ENCODE results near the gene NDFIP2. TPM values are rescaled to one million over a fixed set of nuclear protein-coding genes. Genes with fewer than 3 reads are reported as not detected.

NDFIP2 gene
- total RNA-seq, 4 donors from 2014 or later = 19.4 to 31.3 (median 23.7) TPM

- Histone ChIP-seq H3K4me3 (replicated peaks in 1 of 3) (no peak overlapping the region), H3K4me1 (peaks cover 11 to 17% of the 10 kb centered on the region in 2 donors), H3K9me3 (no peaks in the 10 kb centered on the region), H3K27me3 (no peaks in the 10 kb centered on the region), H3K27ac (no peak overlapping the region), H3K36me3 (no peaks in the 10 kb centered on the region)
- intact Hi-C loops (cut with DNase I) = no loop called here
- no peak for DNase-seq
- 87 to 92% methylated on average over 4 of the region's 4 CpGs for WGBS, 2 donors
- TF ChIP-seq CTCF (IDR thresholded peaks at IDR 0.05) = no peak
- TF ChIP-seq POLR2A (IDR thresholded peaks at IDR 0.05) = no peak
These were observed 2.2 kb downstream of the NDFIP2 start for GRCh38 chr13:79483086-79483706.

- H3K27ac ChIP-seq = no peak overlapping the region
- H3K27me3 ChIP-seq = no peaks in the 10 kb centered on the region
- no peak for TF ChIP-seq CTCF (IDR thresholded peaks at IDR 0.05)
- TF ChIP-seq POLR2A (IDR thresholded peaks at IDR 0.05) = no peak
- H3K36me3 ChIP-seq = no peaks in the 10 kb centered on the region
- H3K4me3 ChIP-seq (replicated peaks in 1 of 3) = no peak overlapping the region
- peaks cover 11 to 17% of the 10 kb centered on the region in 2 donors for H3K4me1 ChIP-seq
- 69 to 85% methylated on average over 4 of the region's 4 CpGs for WGBS, 2 donors
- no peaks in the 10 kb centered on the region for H3K9me3 ChIP-seq
- no peak for DNase-seq
- intact Hi-C loops (cut with DNase I) = no loop called here
These were observed 4.3 kb downstream of the NDFIP2 start for GRCh38 chr13:79485014-79485811.

- TF ChIP-seq CTCF (IDR thresholded peaks at IDR 0.05) (no peak), POLR2A (IDR thresholded peaks at IDR 0.05) (no peak)
- peaks cover 17 to 27% of the 10 kb centered on the region in 2 donors for H3K4me1 ChIP-seq
- H3K27ac ChIP-seq = no peak overlapping the region
- 94% methylated on average over 6 of the region's 6 CpGs for WGBS, 2 donors
- no peak overlapping the region for H3K4me3 ChIP-seq (replicated peaks in 1 of 3)
- DNase-seq = no peak
- H3K9me3 ChIP-seq = no peaks in the 10 kb centered on the region
- intact Hi-C loops (cut with DNase I) = no loop called here
- H3K27me3 ChIP-seq = no peaks in the 10 kb centered on the region
- no peaks in the 10 kb centered on the region for H3K36me3 ChIP-seq
These were observed 5.7 kb downstream of the NDFIP2 start for GRCh38 chr13:79486433-79487188.

- intact Hi-C loops (cut with DNase I) = no loop called here
- Histone ChIP-seq H3K9me3 (no peaks in the 10 kb centered on the region), H3K27me3 (no peaks in the 10 kb centered on the region), H3K4me1 (peaks cover 6 to 23% of the 10 kb centered on the region in 2 donors), H3K36me3 (no peaks in the 10 kb centered on the region), H3K4me3 (replicated peaks in 1 of 3) (no peak overlapping the region), H3K27ac (no peak overlapping the region)
- 88 to 100% methylated on average over 1 of the region's 1 CpG for WGBS, 2 donors
- no peak for DNase-seq
- no peak for TF ChIP-seq POLR2A (IDR thresholded peaks at IDR 0.05)
- TF ChIP-seq CTCF (IDR thresholded peaks at IDR 0.05) = no peak
These were observed 9.4 kb downstream of the NDFIP2 start for GRCh38 chr13:79490326-79490725.
